ENCODE measurements around the gene C1orf56. TPM values are rescaled to one million over a fixed set of nuclear protein-coding genes. Genes with fewer than 3 reads are reported as not detected.

Gene C1orf56
- total RNA-seq, 2 donors from 2014 or later = 0.95 to 1.1 TPM

GRCh38 chr1:151008244-151009205 lies 39.0 kb upstream of the C1orf56 start, which contains the start of gene PRUNE1:
Gene PRUNE1 (plus strand): TSS chr1:151008449. CDS start chr1:151008633, 184 bp downstream.
- Mint-ChIP-seq H3K36me3 (no peaks in the 10 kb centered on the region), H3K27me3 (no peaks in the 10 kb centered on the region), H3K4me1 (ENCODE audit: low read depth in 2 of 2) (peaks cover 42 to 45% of the 10 kb centered on the region in 2 donors), H3K27ac (peak within 1 kb of the TSS; percentile 80 to 93), H3K4me3 (peak within 1 kb of the TSS; percentile 87), H3K9me3 (no peaks in the 10 kb centered on the region)
- peak; percentile 97 to 98 for ATAC-seq
- DNase-seq (ENCODE audit: low spot score) = peak; percentile 96

GRCh38 chr1:151009206-151009587 lies 38.4 kb upstream of the C1orf56 start:
- H3K27me3 Mint-ChIP-seq = no peaks in the 10 kb centered on the region

GRCh38 chr1:151009674-151010345 lies 37.7 kb upstream of the C1orf56 start:
- Mint-ChIP-seq H3K27ac (peak overlapping the region; percentile 80 to 93), H3K4me1 (ENCODE audit: low read depth in 2 of 2) (peaks cover 42 to 45% of the 10 kb centered on the region in 2 donors), H3K27me3 (no peaks in the 10 kb centered on the region), H3K36me3 (no peaks in the 10 kb centered on the region), H3K4me3 (peak overlapping the region; percentile 87), H3K9me3 (no peaks in the 10 kb centered on the region)
- no peak for DNase-seq (ENCODE audit: low spot score)
- no peak for ATAC-seq

More at GRCh38 chr1:151009206-151009587, 38.4 kb upstream of the C1orf56 start:
- Mint-ChIP-seq H3K4me3 (peak overlapping the region; percentile 87), H3K9me3 (no peaks in the 10 kb centered on the region), H3K27ac (peak overlapping the region; percentile 80 to 93), H3K36me3 (no peaks in the 10 kb centered on the region), H3K4me1 (ENCODE audit: low read depth in 2 of 2) (peaks cover 42 to 45% of the 10 kb centered on the region in 2 donors)
- ATAC-seq = no peak
- no peak for DNase-seq (ENCODE audit: low spot score)

GRCh38 chr1:151010346-151010726 lies 37.2 kb upstream of the C1orf56 start:
- no peak for ATAC-seq
- H3K36me3 Mint-ChIP-seq = no peaks in the 10 kb centered on the region
- no peak overlapping the region for H3K27ac Mint-ChIP-seq
- H3K27me3 Mint-ChIP-seq = no peaks in the 10 kb centered on the region
- no peak for DNase-seq (ENCODE audit: low spot score)
- no peaks in the 10 kb centered on the region for H3K9me3 Mint-ChIP-seq
- peaks cover 42 to 44% of the 10 kb centered on the region in 2 donors for H3K4me1 Mint-ChIP-seq (ENCODE audit: low read depth in 2 of 2)
- no peak overlapping the region for H3K4me3 Mint-ChIP-seq

GRCh38 chr1:151011154-151011850 lies 36.2 kb upstream of the C1orf56 start:
- no peak for DNase-seq (ENCODE audit: low spot score)
- no peaks in the 10 kb centered on the region for H3K27me3 Mint-ChIP-seq
- no peak for ATAC-seq
- peak overlapping the region; percentile 3 for H3K4me3 Mint-ChIP-seq
- H3K4me1 Mint-ChIP-seq (ENCODE audit: low read depth in 2 of 2) = peaks cover 32 to 34% of the 10 kb centered on the region in 2 donors
- H3K36me3 Mint-ChIP-seq = no peaks in the 10 kb centered on the region
- peak overlapping the region in 1 of 2 donors; percentile 68 for H3K27ac Mint-ChIP-seq
- H3K9me3 Mint-ChIP-seq = no peaks in the 10 kb centered on the region

DNA sequence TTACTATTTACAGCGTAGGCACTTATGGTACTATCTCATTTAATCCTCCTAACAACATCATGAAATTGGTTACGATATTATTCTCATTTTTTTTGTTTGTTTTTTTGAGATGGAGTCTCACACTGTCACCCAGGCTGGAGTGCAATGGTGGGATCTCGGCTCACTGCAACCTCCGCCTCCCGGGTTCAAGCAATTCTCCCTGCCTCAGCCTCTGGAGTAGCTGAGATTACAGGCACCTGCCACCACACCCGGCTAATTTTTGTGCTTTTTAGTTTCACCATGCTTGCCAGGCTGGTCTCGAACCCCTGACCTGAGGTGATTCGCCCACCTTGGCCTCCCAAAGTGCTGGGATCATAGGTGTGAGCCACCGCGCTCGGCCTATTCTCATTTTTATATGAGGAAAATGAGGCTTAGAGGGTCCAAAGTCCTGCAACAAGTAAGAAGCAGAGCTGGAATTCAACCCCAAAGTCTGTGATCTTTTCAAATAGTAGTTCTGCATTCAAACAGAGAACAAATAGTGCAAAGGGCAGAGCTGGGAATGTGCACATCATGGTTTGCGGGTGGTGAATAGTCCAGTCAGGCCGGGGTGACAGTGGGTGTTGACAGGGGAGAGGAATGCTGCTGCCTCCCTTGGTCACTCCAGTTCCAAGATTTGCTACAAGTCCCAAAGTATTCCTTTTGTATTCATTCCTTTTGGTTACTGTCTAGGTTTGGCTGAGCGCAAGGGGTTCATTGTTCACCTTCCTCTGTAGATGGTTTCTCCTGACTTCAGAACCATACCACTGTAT lies 34.7 kb upstream of the C1orf56 start:
- H3K4me3 Mint-ChIP-seq = no peak overlapping the region
- H3K27ac Mint-ChIP-seq = no peak overlapping the region

GRCh38 chr1:151013518-151013917 lies 34.0 kb upstream of the C1orf56 start:
- Mint-ChIP-seq H3K27ac (no peak overlapping the region), H3K4me1 (ENCODE audit: low read depth in 2 of 2) (peaks cover 14 to 16% of the 10 kb centered on the region in 2 donors), H3K36me3 (no peaks in the 10 kb centered on the region), H3K27me3 (no peaks in the 10 kb centered on the region), H3K9me3 (no peaks in the 10 kb centered on the region), H3K4me3 (no peak overlapping the region)
- no peak for DNase-seq (ENCODE audit: low spot score)
- no peak for ATAC-seq

More for the DNA sequence above, 34.7 kb upstream of the C1orf56 start:
- H3K9me3 Mint-ChIP-seq = no peaks in the 10 kb centered on the region
- ATAC-seq (no peak), DNase-seq (ENCODE audit: low spot score) (no peak)
- no peaks in the 10 kb centered on the region for H3K36me3 Mint-ChIP-seq
- no peaks in the 10 kb centered on the region for H3K27me3 Mint-ChIP-seq
- H3K4me1 Mint-ChIP-seq (ENCODE audit: low read depth in 2 of 2) = peaks cover 19% of the 10 kb centered on the region in 2 donors

GRCh38 chr1:151024540-151025146 lies 22.9 kb upstream of the C1orf56 start:
- H3K27me3 Mint-ChIP-seq = no peaks in the 10 kb centered on the region
- DNase-seq (ENCODE audit: low spot score) (peak; percentile 88), ATAC-seq (peak; percentile 92)
- H3K27ac Mint-ChIP-seq = no peak overlapping the region
- H3K4me1 Mint-ChIP-seq (ENCODE audit: low read depth in 2 of 2) = peaks cover 5% of the 10 kb centered on the region in 2 donors
- peaks cover 9% of the 10 kb centered on the region for H3K36me3 Mint-ChIP-seq
- no peak overlapping the region for H3K4me3 Mint-ChIP-seq
- H3K9me3 Mint-ChIP-seq = no peaks in the 10 kb centered on the region

DNA sequence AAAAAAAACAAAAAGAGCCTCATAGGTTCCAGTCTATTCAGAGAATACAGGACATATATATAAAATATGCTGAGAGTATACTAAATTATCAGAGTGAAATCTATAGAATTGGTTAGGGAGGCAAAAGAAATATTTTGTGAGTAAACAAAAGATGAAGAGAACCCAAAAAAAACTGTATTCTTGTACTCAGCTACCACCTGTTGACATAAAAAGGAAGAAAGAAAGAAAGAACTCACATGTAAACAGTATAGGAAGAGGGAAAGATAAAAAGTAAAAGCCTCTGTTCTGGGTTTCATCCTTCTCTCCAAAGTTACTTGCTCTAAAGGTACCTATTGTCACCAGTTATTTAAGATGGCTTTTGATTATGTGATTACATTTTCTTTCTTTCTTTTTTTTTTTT lies 21.1 kb upstream of the C1orf56 start:
- H3K27ac Mint-ChIP-seq = no peak overlapping the region
- no peak for ATAC-seq
- no peaks in the 10 kb centered on the region for H3K27me3 Mint-ChIP-seq
- no peak for DNase-seq (ENCODE audit: low spot score)
- H3K36me3 Mint-ChIP-seq = peaks cover 17% of the 10 kb centered on the region
- H3K9me3 Mint-ChIP-seq = no peaks in the 10 kb centered on the region
- peaks cover 5% of the 10 kb centered on the region in 2 donors for H3K4me1 Mint-ChIP-seq (ENCODE audit: low read depth in 2 of 2)
- H3K4me3 Mint-ChIP-seq = no peak overlapping the region

GRCh38 chr1:151032164-151032563 lies 15.4 kb upstream of the C1orf56 start:
- H3K27me3 Mint-ChIP-seq = no peaks in the 10 kb centered on the region
- H3K27ac Mint-ChIP-seq = no peak overlapping the region
- H3K4me3 Mint-ChIP-seq = no peak overlapping the region
- no peak for ATAC-seq
- peaks cover 26% of the 10 kb centered on the region for H3K36me3 Mint-ChIP-seq
- no peaks in the 10 kb centered on the region for H3K9me3 Mint-ChIP-seq
- DNase-seq (ENCODE audit: low spot score) = no peak
- peaks cover 0 to 2% of the 10 kb centered on the region in 2 donors for H3K4me1 Mint-ChIP-seq (ENCODE audit: low read depth in 2 of 2)

- DNase-seq (ENCODE audit: low spot score) (no peak), ATAC-seq (no peak)
- H3K27me3 Mint-ChIP-seq = no peaks in the 10 kb centered on the region
- peaks cover 0 to 2% of the 10 kb centered on the region in 2 donors for H3K4me1 Mint-ChIP-seq (ENCODE audit: low read depth in 2 of 2)
- no peaks in the 10 kb centered on the region for H3K9me3 Mint-ChIP-seq
- H3K4me3 Mint-ChIP-seq = no peak overlapping the region
- no peak overlapping the region for H3K27ac Mint-ChIP-seq
- H3K36me3 Mint-ChIP-seq = peaks cover 28% of the 10 kb centered on the region
Measured at GRCh38 chr1:151035167-151035566, 12.4 kb upstream of the C1orf56 start.

DNA sequence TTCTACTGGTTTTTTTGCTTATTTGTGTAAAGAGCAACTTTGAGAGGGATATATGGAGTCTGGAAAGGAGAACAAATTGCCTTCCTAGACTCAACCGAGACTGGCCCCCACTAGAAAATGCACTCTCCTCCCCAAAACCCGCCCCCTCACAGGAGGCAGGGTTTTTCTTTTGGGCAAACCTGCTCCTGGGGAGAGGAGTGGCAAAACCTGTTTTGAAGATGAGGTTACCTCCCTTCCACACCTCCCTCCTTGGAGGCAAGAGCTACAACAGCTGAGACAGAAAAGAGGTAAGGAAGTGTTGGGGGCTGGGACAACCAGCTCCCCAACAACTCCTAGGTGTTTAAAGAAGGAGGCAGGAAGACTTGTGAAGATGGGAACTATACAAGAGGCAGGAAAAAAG lies 11.2 kb upstream of the C1orf56 start, which contains the start of gene BNIPL:
TSS of gene BNIPL (plus strand) at position 231 of the 400 bp plus-strand sequence. CDS start at position 371, 140 bp downstream.
- Mint-ChIP-seq H3K4me1 (ENCODE audit: low read depth in 2 of 2) (peaks cover 0 to 2% of the 10 kb centered on the region in 2 donors), H3K27me3 (no peaks in the 10 kb centered on the region), H3K36me3 (peaks cover 21% of the 10 kb centered on the region), H3K27ac (peak within 1 kb of the TSS in 1 of 2 donors; percentile 58), H3K9me3 (no peaks in the 10 kb centered on the region), H3K4me3 (no peak within 1 kb of the TSS)
- DNase-seq (ENCODE audit: low spot score) = no peak
- no peak for ATAC-seq

Measured in natural killer cell treated with Interleukin-12 subunit alpha and Interleukin-12 subunit beta and Interleukin-15 and Interleukin-18, amount 100 ng/mL, for 72 hours (primary cell).